Raji (cell line): ENCODE results near the gene APOBEC4.

ENCODE experiments used
- POLR2A ChIP-seq: IDR thresholded peaks from 2 replicates; pipeline ENCODE4 v1.6.1; 2011; ENCODE audit warnings: low read depth, low read length, control low read depth; ENCODE audit not compliant: insufficient read depth

Gene APOBEC4

DNA sequence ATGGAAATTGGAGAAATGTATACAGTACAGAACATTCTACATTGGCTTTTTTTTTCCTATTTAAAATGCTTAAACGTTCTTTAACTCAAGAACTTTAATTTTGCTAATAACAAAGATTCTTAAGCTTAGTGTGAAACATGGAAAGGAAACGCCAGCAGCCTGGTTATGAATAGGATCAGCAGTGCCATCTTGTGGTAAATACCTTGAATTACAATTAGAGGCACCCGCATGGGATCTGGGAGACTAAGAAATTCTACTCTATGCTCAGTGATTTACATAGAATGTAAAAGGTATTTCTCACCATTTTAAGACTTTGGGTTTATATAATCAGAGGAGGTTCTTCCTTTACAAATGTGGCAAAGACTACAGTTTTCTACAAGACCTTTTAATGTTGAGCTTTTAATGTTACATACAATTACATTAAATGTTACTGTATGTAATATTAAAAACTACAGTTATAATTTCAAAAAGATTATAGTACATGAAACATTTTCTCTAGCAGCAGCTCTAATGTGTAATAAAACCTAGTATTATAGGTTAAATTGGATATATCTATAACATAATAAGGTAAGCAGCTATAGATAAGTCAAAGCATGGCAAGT lies 32.1 kb upstream of the APOBEC4 start:
- no peak for TF ChIP-seq POLR2A

- TF ChIP-seq POLR2A, result no peak
Measured at GRCh38 chr1:183678819-183679218, 25.7 kb upstream of the APOBEC4 start.

GRCh38 chr1:183676586-183677189 lies 23.6 kb upstream of the APOBEC4 start:
- TF ChIP-seq POLR2A, result no peak

GRCh38 chr1:183675883-183676585 lies 22.9 kb upstream of the APOBEC4 start:
- TF ChIP-seq POLR2A, result no peak

DNA sequence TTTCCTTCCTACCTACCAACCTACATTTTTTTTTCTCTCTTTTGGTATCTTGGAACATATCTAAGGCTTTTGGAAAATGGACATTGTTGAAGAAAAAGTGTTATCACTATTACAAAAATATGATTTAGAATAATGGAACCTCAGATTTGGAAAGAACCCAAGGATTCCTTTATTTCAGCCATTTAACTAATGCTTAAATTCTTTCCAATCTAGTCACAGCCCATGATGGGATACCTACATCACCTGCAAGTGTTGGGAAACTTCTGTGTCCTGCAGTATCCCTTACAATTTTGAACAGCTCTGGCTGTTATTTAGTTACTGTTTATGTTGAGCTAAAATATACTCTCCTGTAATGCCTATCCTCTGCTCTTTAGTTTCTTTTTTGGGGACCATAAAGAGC lies 22.3 kb upstream of the APOBEC4 start:
- TF ChIP-seq POLR2A, result no peak

- TF ChIP-seq POLR2A, result no peak
Measured at GRCh38 chr1:183674886-183675285, 21.8 kb upstream of the APOBEC4 start.

DNA sequence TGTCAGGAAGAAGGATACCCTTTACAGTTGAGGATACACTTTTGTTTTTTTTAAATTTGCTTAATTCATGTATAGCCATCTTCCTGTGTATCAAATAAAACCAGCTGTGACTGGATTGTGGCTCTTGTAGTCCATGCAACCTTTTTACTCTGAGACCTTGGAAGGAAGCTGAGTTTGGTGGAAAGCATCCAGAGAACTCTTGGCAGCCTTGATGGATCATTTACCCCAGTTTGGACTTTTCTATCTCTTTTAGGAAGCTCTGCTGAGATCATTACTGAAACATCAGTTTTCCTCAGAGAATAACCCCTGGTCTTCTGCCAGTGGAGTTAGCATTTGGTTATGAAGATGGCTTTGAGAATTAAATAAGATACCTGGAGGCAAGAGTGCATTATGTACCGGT lies 21.2 kb upstream of the APOBEC4 start:
- no peak for TF ChIP-seq POLR2A

- TF ChIP-seq POLR2A, result no peak
Measured at GRCh38 chr1:183673605-183674323, 20.6 kb upstream of the APOBEC4 start.

- TF ChIP-seq POLR2A, result no peak
Measured at GRCh38 chr1:183670169-183670568, 17.1 kb upstream of the APOBEC4 start.

DNA sequence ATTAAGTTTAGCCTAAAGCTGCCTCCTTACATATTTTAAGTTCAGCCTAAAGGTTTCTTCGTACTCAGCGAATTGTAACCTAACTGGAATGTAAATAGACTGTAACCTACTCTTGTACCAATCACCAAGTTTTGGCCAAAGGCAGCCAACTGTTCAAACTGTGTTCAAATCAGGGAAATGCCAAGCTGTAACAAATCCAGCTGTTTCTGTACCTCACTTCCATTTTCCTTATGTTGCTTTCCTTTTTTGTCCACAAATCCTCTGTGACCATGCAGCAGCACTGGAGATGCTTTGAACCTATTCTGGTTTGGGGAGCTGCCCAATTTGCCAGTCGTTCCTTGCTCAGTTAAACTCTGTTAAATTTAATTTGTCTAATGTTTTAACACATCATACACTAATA lies 3.2 kb upstream of the APOBEC4 start:
- TF ChIP-seq POLR2A, result no peak

DNA sequence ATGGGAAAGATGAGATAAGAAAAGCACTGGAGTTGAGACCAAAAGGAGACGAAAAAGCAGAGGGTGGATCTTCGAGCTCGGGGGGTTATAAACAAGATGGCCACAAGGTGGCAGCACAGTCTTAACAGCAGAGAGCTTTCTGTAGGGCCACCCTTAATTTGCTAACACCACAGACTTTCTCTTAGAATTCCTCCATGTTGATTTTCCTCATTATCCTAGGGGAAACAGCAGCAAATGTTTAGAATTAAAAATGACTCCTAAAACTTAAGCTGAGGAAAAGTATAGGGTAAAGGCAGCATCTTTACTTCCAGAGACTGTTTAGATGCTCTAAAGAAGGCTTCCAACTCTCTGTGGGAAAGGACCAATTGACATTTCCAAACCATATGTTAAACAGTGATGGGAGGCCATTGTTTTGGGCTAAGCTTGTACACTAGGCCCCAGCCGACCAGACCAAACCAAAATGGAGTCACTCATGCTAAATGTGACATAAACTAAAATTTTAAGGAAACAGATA lies 2.5 kb upstream of the APOBEC4 start:
- no peak for TF ChIP-seq POLR2A

DNA sequence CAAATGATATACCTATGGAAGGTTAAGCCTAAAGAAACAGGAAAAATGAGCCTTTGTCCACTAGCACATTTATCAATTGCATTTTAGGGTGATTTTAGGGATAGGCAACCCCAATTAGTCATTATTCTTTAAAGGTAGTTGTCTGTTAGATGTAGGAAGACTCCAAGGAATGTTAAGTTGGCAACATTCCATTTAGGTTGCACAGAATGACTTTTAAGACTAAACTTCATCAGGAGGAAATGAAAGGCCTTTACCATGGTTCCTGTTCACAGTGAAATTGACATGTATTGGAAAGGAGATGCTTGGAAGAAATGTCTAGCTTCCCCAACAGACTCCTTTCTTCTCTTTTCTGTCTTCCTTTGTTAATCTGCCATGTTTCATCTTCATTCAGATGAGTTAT lies 1.6 kb upstream of the APOBEC4 start:
- no peak for TF ChIP-seq POLR2A

DNA sequence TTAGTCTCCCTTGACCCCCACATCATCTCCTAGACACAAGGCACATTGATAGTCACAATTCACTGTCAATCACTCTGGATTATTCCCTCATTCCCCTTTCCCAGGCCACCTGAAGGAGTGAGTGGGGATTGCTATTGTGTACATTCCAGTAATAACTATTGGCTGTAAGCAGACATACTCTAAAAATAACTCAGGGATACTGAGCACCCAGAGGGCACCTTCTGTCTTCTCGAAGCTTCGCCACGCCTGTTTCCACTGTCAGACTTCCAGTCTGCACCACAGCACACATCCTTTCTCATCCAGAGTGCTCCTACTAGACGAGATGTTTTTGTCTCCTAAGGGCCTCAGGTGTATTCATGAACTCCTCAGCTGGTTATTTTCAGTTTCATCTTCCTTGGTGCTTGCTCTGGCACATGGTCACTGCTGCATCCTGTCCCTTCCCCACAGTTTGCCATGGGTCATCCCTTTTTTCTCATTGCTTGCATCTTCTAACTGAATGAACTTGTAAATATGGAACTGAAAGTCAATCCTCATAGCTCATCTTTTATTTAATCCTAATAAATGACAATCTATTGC lies 848 bp upstream of the APOBEC4 start:
- TF ChIP-seq POLR2A, result no peak

- TF ChIP-seq POLR2A, result no peak
Measured at GRCh38 chr1:183653462-183653794, 312 bp upstream of the APOBEC4 start.

GRCh38 chr1:183652107-183652506 lies 1.0 kb downstream of the APOBEC4 start:
- TF ChIP-seq POLR2A, result no peak
